Mucosa of descending colon (tissue), 3 donors: Measurements from ENCODE around the gene UIMC1. TPM values are rescaled to one million over a fixed set of nuclear protein-coding genes. Genes with fewer than 3 reads are reported as not detected.

Experiments
- ATAC-seq: fragments of 200-7000 bp; cut with Tn5 transposase; one replicate; pipeline ENCODE4 v1.9.1; 2020; ENCODE audit warnings: mild to moderate bottlenecking, moderate library complexity
- DNase-seq, 3 donors: peaks; one replicate each; pipeline ENCODE4 v3.0.0-alpha.2; 2020
- H3K36me3 ChIP-seq: fragments of 200-600 bp; one replicate; pipeline ENCODE4 v1.8.0; 2021; ENCODE audit warnings: low read depth, mild to moderate bottlenecking
- H3K4me1 ChIP-seq: fragments of 200-600 bp; one replicate; pipeline ENCODE4 v1.8.0; 2021; ENCODE audit warnings: low read depth, mild to moderate bottlenecking
- H3K4me3 ChIP-seq: fragments of 200-600 bp; one replicate; pipeline ENCODE4 v1.8.0; 2021; ENCODE audit warnings: mild to moderate bottlenecking
- H3K9me3 ChIP-seq: fragments of 200-600 bp; one replicate; pipeline ENCODE4 v1.8.0; 2021; ENCODE audit warnings: mild to moderate bottlenecking
- CTCF ChIP-seq: fragments of 200-600 bp; IDR thresholded peaks from one replicate; pipeline ENCODE4 v1.8.0; 2022; ENCODE audit warnings: antibody characterized with exemption, mild to moderate bottlenecking
- intact Hi-C, 2 donors: fragments of 100-400 bp; cut with DNase I in 1 of 2; cut with micrococcal nuclease in 1 of 2; formaldehyde crosslinking; loops; one replicate each; pipeline versions ENCODE4 v1.11.0 to v1.11.1; 2022; cut with DNase I, micrococcal nuclease
- total RNA-seq, 3 donors: library from RNA; stranded (reverse); fragmentation: NEBNext Ultra II Directional in 2 of 3; extraction: Animal tissue kit (Norgen Biotek cat#: 25700) in 2 of 3; gene quantifications; one replicate each; pipeline versions ENCODE4 v1.2.1 to v1.2.4, GENCODE V29; 2021 to 2023
- donor health status: DM: no; HTN: no; CAD: no; lungs with moderate emphysema.
- donor health status: DM: no; HTN: no; CAD: no.
- donor health status: DM: no; HTN: yes; CAD: no.

Gene UIMC1
- total RNA-seq, 3 donors from 2014 or later, result 30.7 to 57.8 (median 33.3) TPM

- peak; percentile 44 for TF ChIP-seq CTCF
- no peaks in the 10 kb centered on the region for H3K36me3 ChIP-seq
- H3K4me3 ChIP-seq, result peak within 1 kb of the TSS; percentile 73
- ATAC-seq (peak; percentile 97), DNase-seq (peak; percentile 89 to 93 (median 92))
- intact Hi-C loops, result no loop called here
- H3K4me1 ChIP-seq, result peaks cover 6% of the 10 kb centered on the region
- H3K9me3 ChIP-seq, result no peaks in the 10 kb centered on the region
Measured at GRCh38 chr5:177022386-177023302, 16.1 kb upstream of the UIMC1 start, which contains the start of gene ZNF346. TSS of gene ZNF346 (plus strand) at chr5:177022696. CDS start at chr5:177022739, 43 bp downstream.

- peaks cover 6% of the 10 kb centered on the region for H3K4me1 ChIP-seq
- no peaks in the 10 kb centered on the region for H3K36me3 ChIP-seq
- DNase-seq, result no peak
- intact Hi-C loops, result no loop called here
- ATAC-seq, result no peak
- H3K9me3 ChIP-seq, result no peaks in the 10 kb centered on the region
- no peak for TF ChIP-seq CTCF
- no peak overlapping the region for H3K4me3 ChIP-seq
Measured at GRCh38 chr5:177020033-177020432, 13.5 kb upstream of the UIMC1 start.

GRCh38 chr5:177018341-177018740 is 11.8 kb upstream of the UIMC1 start:
- H3K36me3 ChIP-seq, result no peaks in the 10 kb centered on the region
- no peaks in the 10 kb centered on the region for H3K9me3 ChIP-seq
- intact Hi-C loops, result no loop called here
- no peak for ATAC-seq
- H3K4me1 ChIP-seq, result peaks cover 3% of the 10 kb centered on the region
- no peak for DNase-seq
- TF ChIP-seq CTCF, result no peak
- no peak overlapping the region for H3K4me3 ChIP-seq

- no peak for TF ChIP-seq CTCF
- H3K4me3 ChIP-seq, result no peak overlapping the region
- ATAC-seq, result no peak
- no peaks in the 10 kb centered on the region for H3K4me1 ChIP-seq
- intact Hi-C loops, result no loop called here
- DNase-seq, result no peak
- H3K36me3 ChIP-seq, result no peaks in the 10 kb centered on the region
- no peaks in the 10 kb centered on the region for H3K9me3 ChIP-seq
Measured at GRCh38 chr5:177015156-177015555, 8.6 kb upstream of the UIMC1 start.

- no peak overlapping the region for H3K4me3 ChIP-seq
- H3K36me3 ChIP-seq, result no peaks in the 10 kb centered on the region
- TF ChIP-seq CTCF, result no peak
- ATAC-seq (no peak), DNase-seq (no peak)
- no peaks in the 10 kb centered on the region for H3K9me3 ChIP-seq
- intact Hi-C loops, result no loop called here
- peaks cover 3% of the 10 kb centered on the region for H3K4me1 ChIP-seq
Measured at GRCh38 chr5:177010153-177010552, 3.6 kb upstream of the UIMC1 start.
